ENCODE data around the gene SRGAP3.

GRCh38 chr3:8966820-8967348 is 282.6 kb downstream of the SRGAP3 start:
- TF ChIP-seq POLR2A (IDR thresholded peaks at IDR 0.05) (no peak), CTCF (IDR thresholded peaks at IDR 0.05) (no peak)
